NCI-H1417 (cell line): ENCODE data around the gene NWD2.

Experiments
- DNase-seq, 3 experiments: peaks; one replicate each; lab custom pipeline; 2025; lab: John Stamatoyannopoulos, UW

NWD2 gene

GRCh38 chr4:37441231-37442061, 196.9 kb downstream of the NWD2 start:
- DNase-seq: no peak

- DNase-seq: no peak
Observed at GRCh38 chr4:37442062-37442323, 197.4 kb downstream of the NWD2 start.

GRCh38 chr4:37443137-37443536, 198.6 kb downstream of the NWD2 start:
- DNase-seq: no peak

GRCh38 chr4:37445023-37445422, 200.5 kb downstream of the NWD2 start:
- DNase-seq: no peak

GRCh38 chr4:37446016-37446415, 201.5 kb downstream of the NWD2 start:
- DNase-seq: no peak

- DNase-seq: no peak
Observed at GRCh38 chr4:37447886-37448285, 203.3 kb downstream of the NWD2 start.

- no peak for DNase-seq
Observed at GRCh38 chr4:37450309-37450708, 205.8 kb downstream of the NWD2 start.

- DNase-seq: no peak
Observed at GRCh38 chr4:37450911-37451310, 206.4 kb downstream of the NWD2 start.

GRCh38 chr4:37451656-37452055, 207.1 kb downstream of the NWD2 start:
- no peak for DNase-seq

GRCh38 chr4:37452952-37453280, 208.4 kb downstream of the NWD2 start:
- peak; percentile 89 to 94 (median 92) for DNase-seq

GRCh38 chr4:37453281-37453998, 208.9 kb downstream of the NWD2 start:
- peak; percentile 77 to 91 (median 89) for DNase-seq

- DNase-seq: peak in 2 of 3 experiments; percentile 47 to 53
Observed at GRCh38 chr4:37453999-37454800, 209.7 kb downstream of the NWD2 start.

GRCh38 chr4:37455301-37456131, 211.0 kb downstream of the NWD2 start:
- DNase-seq: no peak

GRCh38 chr4:37461801-37462200, 217.3 kb downstream of the NWD2 start:
- DNase-seq: no peak

- no peak for DNase-seq
Observed at GRCh38 chr4:37463033-37463856, 218.7 kb downstream of the NWD2 start.

- no peak for DNase-seq
Observed at GRCh38 chr4:37464373-37465128, 220.0 kb downstream of the NWD2 start.

- DNase-seq: no peak
Observed at GRCh38 chr4:37465296-37465695, 220.8 kb downstream of the NWD2 start.

- no peak for DNase-seq
Observed at GRCh38 chr4:37465845-37466244, 221.3 kb downstream of the NWD2 start.

- DNase-seq: no peak
Observed at GRCh38 chr4:37467223-37467622, 222.7 kb downstream of the NWD2 start.

- DNase-seq: no peak
Observed at GRCh38 chr4:37467824-37468223, 223.3 kb downstream of the NWD2 start.
